ENCODE results near the gene YBX1. TPM values are rescaled to one million over a fixed set of nuclear protein-coding genes. Genes with fewer than 3 reads are reported as not detected.
A peak's percentile ranks its signal among the peaks of the same experiment; 100 is the strongest.
"Not testable (repeated sequence)": the region's sequence is repeated elsewhere in the genome, so short reads cannot be mapped to it uniquely, and the experiment has no call there.

The YBX1 gene
- polyA plus RNA-seq, 12 donors: 675 to 1,051 (median 970) TPM

- DNase-seq: peak; percentile 61
Observed at GRCh38 chr1:42682739-42683531, 717 bp downstream of the YBX1 start.

- no peak for DNase-seq
Observed at GRCh38 chr1:42684139-42684538, 1.9 kb downstream of the YBX1 start.

GRCh38 chr1:42686418-42686817, 4.2 kb downstream of the YBX1 start:
- no peak for DNase-seq

- DNase-seq: no peak
Observed at GRCh38 chr1:42689912-42690311, 7.7 kb downstream of the YBX1 start.

GRCh38 chr1:42690477-42691156, 8.4 kb downstream of the YBX1 start:
- DNase-seq: no peak

- DNase-seq: no peak
Observed at GRCh38 chr1:42691157-42691498, 8.9 kb downstream of the YBX1 start.

- DNase-seq: no peak
Observed at GRCh38 chr1:42692461-42692860, 10.2 kb downstream of the YBX1 start.

GRCh38 chr1:42692911-42693310, 10.7 kb downstream of the YBX1 start:
- DNase-seq: no peak

GRCh38 chr1:42698081-42698813, 16.0 kb downstream of the YBX1 start:
- no peak for DNase-seq

GRCh38 chr1:42700006-42700405, 17.8 kb downstream of the YBX1 start:
- no peak for DNase-seq

- no peak for DNase-seq
Observed at GRCh38 chr1:42703888-42704464, 21.8 kb downstream of the YBX1 start.

GRCh38 chr1:42712808-42713207, 30.6 kb downstream of the YBX1 start:
- DNase-seq: not testable (repeated sequence)

- no peak for DNase-seq
Observed at GRCh38 chr1:42713293-42713692, 31.1 kb downstream of the YBX1 start.

- not testable (repeated sequence) for DNase-seq
Observed at GRCh38 chr1:42714441-42714840, 32.2 kb downstream of the YBX1 start.

GRCh38 chr1:42720868-42721267, 38.6 kb downstream of the YBX1 start:
- DNase-seq: no peak

- DNase-seq: no peak
Observed at GRCh38 chr1:42721926-42722325, 39.7 kb downstream of the YBX1 start.

GRCh38 chr1:42722403-42722802, 40.2 kb downstream of the YBX1 start:
- not testable (repeated sequence) for DNase-seq

GRCh38 chr1:42723511-42723910, 41.3 kb downstream of the YBX1 start:
- DNase-seq: no peak

- not testable (repeated sequence) for DNase-seq
Observed at GRCh38 chr1:42725820-42726219, 43.6 kb downstream of the YBX1 start.

GRCh38 chr1:42730002-42730401, 47.8 kb downstream of the YBX1 start:
- no peak for DNase-seq

GRCh38 chr1:42730988-42731387, 48.8 kb downstream of the YBX1 start:
- DNase-seq: no peak

GRCh38 chr1:42731585-42731984, 49.4 kb downstream of the YBX1 start:
- no peak for DNase-seq

Measured in muscle of arm (tissue), 12 donors.